AG04449 (cell line): ENCODE results near the gene SYNPR.

ENCODE experiments used
- CTCF ChIA-PET: fragments of 350-600 bp; formaldehyde crosslinking; extraction: SDS; loops from one replicate; lab custom pipeline; 2021; ENCODE audit warnings: antibody characterized with exemption; lab: Yijun Ruan, JAX
- POLR2A ChIA-PET: fragments of 400-600, 350-600 bp; formaldehyde crosslinking; extraction: SDS; loops from one replicate; lab custom pipeline; 2020; ENCODE audit warnings: antibody characterized with exemption, inconsistent platforms; lab: Yijun Ruan, JAX
- DNase-seq: peaks from one replicate; pipeline ENCODE4 v3.0.0-alpha.2; 2010; ENCODE audit warnings: low read depth, low spot score
- H3K4me3 ChIP-seq: 2 replicates; pipeline ENCODE4 v1.5.1; 2011; ENCODE audit warnings: low read depth, mild to moderate bottlenecking, control low read depth, low read length
- TF ChIP-seq, protein P1 (sequence below): IDR thresholded peaks from one replicate; pipeline ENCODE4 v1.5.1; 2011; ENCODE audit warnings: mild to moderate bottlenecking, moderate library complexity, low read length, control low read depth, inconsistent platforms; ENCODE audit not compliant: insufficient read depth; ENCODE audit errors: missing control alignments

The SYNPR gene

DNA sequence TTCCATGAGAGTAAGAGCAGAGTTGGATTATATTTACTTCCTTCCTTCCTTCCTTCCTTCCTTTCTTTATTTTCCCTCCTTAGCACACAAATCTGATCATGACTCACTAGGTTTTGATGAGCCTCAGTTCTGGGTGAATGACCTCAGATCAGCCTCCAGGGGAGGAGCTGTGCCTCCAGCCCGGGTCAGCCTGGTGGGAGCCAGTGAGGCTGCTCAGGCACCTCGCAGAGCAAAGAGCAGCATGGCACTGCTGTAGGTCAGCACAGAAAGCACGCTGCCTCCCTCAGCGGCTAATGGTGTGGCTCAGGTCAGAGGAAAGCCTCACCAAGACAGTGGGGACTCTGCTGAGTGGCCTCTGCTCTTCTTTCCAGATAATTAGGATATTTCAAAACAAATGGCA, 108.5 kb downstream of the SYNPR start:
- ChIA-PET POLR2A (no interaction called here), CTCF (interaction anchor here (0.9 kb wide), 1 partner anchor 37 kb away, joined by 3 read pairs; no protein-coding TSS in a partner anchor)
- no peak for DNase-seq
- H3K4me3 ChIP-seq, result no peak overlapping the region
- TF ChIP-seq, protein P1, sequence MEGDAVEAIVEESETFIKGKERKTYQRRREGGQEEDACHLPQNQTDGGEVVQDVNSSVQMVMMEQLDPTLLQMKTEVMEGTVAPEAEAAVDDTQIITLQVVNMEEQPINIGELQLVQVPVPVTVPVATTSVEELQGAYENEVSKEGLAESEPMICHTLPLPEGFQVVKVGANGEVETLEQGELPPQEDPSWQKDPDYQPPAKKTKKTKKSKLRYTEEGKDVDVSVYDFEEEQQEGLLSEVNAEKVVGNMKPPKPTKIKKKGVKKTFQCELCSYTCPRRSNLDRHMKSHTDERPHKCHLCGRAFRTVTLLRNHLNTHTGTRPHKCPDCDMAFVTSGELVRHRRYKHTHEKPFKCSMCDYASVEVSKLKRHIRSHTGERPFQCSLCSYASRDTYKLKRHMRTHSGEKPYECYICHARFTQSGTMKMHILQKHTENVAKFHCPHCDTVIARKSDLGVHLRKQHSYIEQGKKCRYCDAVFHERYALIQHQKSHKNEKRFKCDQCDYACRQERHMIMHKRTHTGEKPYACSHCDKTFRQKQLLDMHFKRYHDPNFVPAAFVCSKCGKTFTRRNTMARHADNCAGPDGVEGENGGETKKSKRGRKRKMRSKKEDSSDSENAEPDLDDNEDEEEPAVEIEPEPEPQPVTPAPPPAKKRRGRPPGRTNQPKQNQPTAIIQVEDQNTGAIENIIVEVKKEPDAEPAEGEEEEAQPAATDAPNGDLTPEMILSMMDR, result no peak

DNA sequence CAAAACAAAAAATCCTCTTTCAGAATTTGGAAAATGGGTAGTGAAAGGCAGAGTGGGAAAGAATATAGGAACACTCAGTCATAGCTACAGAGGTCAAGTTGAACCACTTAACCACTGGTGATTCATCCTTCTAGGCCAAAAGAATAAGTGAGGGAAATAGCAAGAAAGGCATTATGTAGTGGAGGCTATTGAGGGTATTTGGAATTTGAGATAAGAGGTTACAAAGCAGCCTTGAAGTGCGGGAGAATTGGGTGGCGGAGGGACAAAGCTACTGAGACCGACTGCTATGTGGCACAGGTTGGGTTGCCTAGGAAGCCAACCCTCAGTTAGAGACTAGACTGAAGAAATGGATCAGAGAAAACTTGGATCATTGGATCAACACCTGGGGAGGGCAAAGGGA, 109.5 kb downstream of the SYNPR start:
- POLR2A ChIA-PET, result no interaction called here
- CTCF ChIA-PET, result no interaction called here
- DNase-seq, result no peak
- no peak overlapping the region for H3K4me3 ChIP-seq
- TF ChIP-seq, protein P1, result no peak

DNA sequence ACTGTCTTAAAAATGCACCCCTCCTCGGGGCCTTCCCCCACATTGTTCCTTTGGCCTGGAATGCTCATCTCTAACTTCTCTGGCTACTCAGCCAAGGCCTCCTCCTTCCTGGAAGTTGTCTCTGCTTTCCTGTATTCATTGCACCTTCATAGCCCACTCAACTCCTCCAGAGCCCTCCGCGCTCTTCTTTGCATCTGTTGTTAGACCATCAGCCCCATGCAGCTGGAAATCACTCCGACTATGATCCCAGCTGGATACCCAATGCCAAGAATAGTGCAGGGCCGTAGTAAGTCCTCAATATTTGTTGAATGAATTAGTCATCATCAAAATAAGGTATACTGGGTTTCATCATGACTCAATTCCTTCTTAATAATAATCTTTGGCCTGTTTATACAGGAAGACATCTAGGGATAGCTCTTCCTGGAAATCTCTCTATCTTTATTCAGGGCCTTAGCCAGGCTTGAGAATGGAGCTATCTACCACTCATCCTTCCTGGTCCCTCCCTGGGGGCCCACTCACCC, 112.7 kb downstream of the SYNPR start:
- H3K4me3 ChIP-seq, result no peak overlapping the region
- TF ChIP-seq, protein P1, result no peak
- POLR2A ChIA-PET, result no interaction called here
- CTCF ChIA-PET, result no interaction called here
- DNase-seq, result no peak

- no peak for DNase-seq
- CTCF ChIA-PET, result no interaction called here
- no peak overlapping the region for H3K4me3 ChIP-seq
- TF ChIP-seq, protein P1, result no peak
- POLR2A ChIA-PET, result no interaction called here
Observed at GRCh38 chr3:63395960-63396359, 117.9 kb downstream of the SYNPR start.

- H3K4me3 ChIP-seq, result no peak overlapping the region
- CTCF ChIA-PET, result no interaction called here
Observed at GRCh38 chr3:63400246-63400860, 122.2 kb downstream of the SYNPR start.

GRCh38 chr3:63405882-63406281, 127.8 kb downstream of the SYNPR start:
- ChIA-PET POLR2A (no interaction called here), CTCF (no interaction called here)
- H3K4me3 ChIP-seq, result no peak overlapping the region
- TF ChIP-seq, protein P1, result no peak
- DNase-seq, result no peak

More at GRCh38 chr3:63400246-63400860, 122.2 kb downstream of the SYNPR start:
- POLR2A ChIA-PET, result no interaction called here
- TF ChIP-seq, protein P1, result no peak
- no peak for DNase-seq
